ENCODE results near the gene TRIM26. TPM values are rescaled to one million over a fixed set of nuclear protein-coding genes. Genes with fewer than 3 reads are reported as not detected.
A peak's percentile ranks its signal among the peaks of the same experiment; 100 is the strongest.

The TRIM26 gene
- total and polyA plus RNA-seq, 2 experiments from 2014 or later: 11.0 to 38.0 TPM

DNA sequence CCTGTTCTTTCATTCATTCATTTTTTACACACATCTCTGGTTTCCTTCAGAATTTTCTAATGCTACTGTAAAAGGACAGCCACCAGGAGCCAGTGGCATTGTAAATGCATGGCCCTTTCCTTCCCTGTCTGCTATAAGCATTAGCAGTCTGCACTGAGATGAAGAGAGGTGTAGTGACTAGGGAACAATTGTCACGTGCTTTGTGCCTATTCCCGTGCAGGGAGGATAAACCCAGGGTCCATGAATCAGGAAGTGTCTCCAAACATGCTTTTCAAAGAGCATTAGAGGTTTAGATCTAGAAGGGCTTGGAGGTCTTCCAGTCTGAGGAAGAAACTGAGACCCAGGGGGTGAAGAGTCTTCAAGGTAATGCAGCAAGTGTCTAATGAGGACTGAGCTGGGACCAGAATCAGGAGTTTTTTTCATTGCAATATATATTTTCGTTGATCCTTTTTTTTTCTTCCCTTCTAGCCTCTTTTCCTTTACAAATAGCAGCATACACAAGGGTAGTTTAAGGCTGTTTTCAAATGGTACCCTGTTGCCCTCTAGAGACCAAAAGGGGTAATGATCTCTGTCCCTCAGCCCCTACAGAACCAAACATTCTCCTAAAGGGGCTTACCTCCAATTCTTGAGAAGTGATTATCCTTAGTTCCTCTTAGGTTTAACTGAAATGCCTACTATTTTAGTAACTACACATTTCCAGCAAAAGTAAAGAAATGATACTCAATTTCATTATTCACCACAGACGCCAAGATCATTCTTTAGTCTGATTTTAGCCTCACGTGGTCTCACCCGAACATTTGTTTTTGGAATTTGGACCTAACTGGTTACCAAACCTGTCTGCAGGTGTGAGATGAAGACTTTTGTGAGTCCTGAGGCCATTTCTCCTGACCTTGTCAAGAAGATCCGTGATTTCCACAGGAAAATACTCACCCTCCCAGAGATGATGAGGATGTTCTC lies 43.3 kb downstream of the TRIM26 start:
- Mint-ChIP-seq H3K27ac (no peak overlapping the region), H3K4me1 (peaks cover 9% of the 10 kb centered on the region; the same call in 2 of the 3 replicates), H3K36me3 (ENCODE audit: low read depth) (no peaks in the 10 kb centered on the region), H3K4me3 (no peak overlapping the region), H3K9me3 (no peaks in the 10 kb centered on the region), H3K27me3 (ENCODE audit: insufficient read depth, low read depth, poor library complexity) (peaks cover 37% of the 10 kb centered on the region)
- Histone ChIP-seq H3K36me3 (ENCODE audit: insufficient read depth) (no peaks in the 10 kb centered on the region), H3K4me3 (no peak overlapping the region), H3K27me3 (ENCODE audit: insufficient read depth) (peaks cover 53% of the 10 kb centered on the region), H3K27ac (ENCODE audit: low read depth) (no peak overlapping the region), H3K9me2 (ENCODE audit: insufficient read depth) (no peaks in the 10 kb centered on the region), H3K79me2 (replicated peaks; ENCODE audit: insufficient read depth) (no peaks in the 10 kb centered on the region), H3K4me1 (ENCODE audit: insufficient read depth) (no peaks in the 10 kb centered on the region), H2AFZ (no peak overlapping the region), H3K4me2 (no peak overlapping the region), H4K20me1 (replicated peaks; ENCODE audit: insufficient read depth) (no peaks in the 10 kb centered on the region), H3F3A (replicated peaks; ENCODE audit: low read depth) (0 out of 2 replicates have a peak, but pooled peaks cover 4% of the 10 kb centered on the region)
- peak; percentile 81 to 84 for TF ChIP-seq CTCF (conservative IDR thresholded peaks at IDR 0.05; ENCODE audit: low read depth in 2 of 2)
- no peak for TF ChIP-seq ZNF114 (CRISPR knock-in tag; IDR thresholded peaks at IDR 0.05)
- peak; percentile 72 for ATAC-seq
- peak; percentile 83 for DNase-seq (ENCODE audit: low spot score)

GRCh38 chr6:30168741-30169140 lies 44.5 kb downstream of the TRIM26 start:
- Histone ChIP-seq H3K27ac (ENCODE audit: low read depth) (no peak overlapping the region), H3K4me2 (no peak overlapping the region), H3K4me3 (no peak overlapping the region), H3K27me3 (ENCODE audit: insufficient read depth) (peaks cover 41% of the 10 kb centered on the region), H3K79me2 (replicated peaks; ENCODE audit: insufficient read depth) (no peaks in the 10 kb centered on the region), H3K4me1 (ENCODE audit: insufficient read depth) (no peaks in the 10 kb centered on the region), H3K9me2 (ENCODE audit: insufficient read depth) (no peaks in the 10 kb centered on the region), H4K20me1 (replicated peaks; ENCODE audit: insufficient read depth) (no peaks in the 10 kb centered on the region), H2AFZ (no peak overlapping the region), H3K36me3 (ENCODE audit: insufficient read depth) (no peaks in the 10 kb centered on the region), H3F3A (replicated peaks; ENCODE audit: low read depth) (0 out of 2 replicates have a peak, but pooled peaks cover 4% of the 10 kb centered on the region)
- Mint-ChIP-seq H3K9me3 (no peaks in the 10 kb centered on the region), H3K36me3 (ENCODE audit: low read depth) (no peaks in the 10 kb centered on the region), H3K4me1 (peaks cover 7% of the 10 kb centered on the region), H3K4me3 (no peak overlapping the region), H3K27ac (no peak overlapping the region), H3K27me3 (ENCODE audit: insufficient read depth, low read depth, poor library complexity) (peaks cover 35% of the 10 kb centered on the region)
- DNase-seq (ENCODE audit: low spot score): no peak
- ATAC-seq: no peak
- TF ChIP-seq CTCF (conservative IDR thresholded peaks at IDR 0.05; ENCODE audit: low read depth in 2 of 2) (no peak), CREB1 (CRISPR knock-in tag; IDR thresholded peaks at IDR 0.05; ENCODE audit: low read depth) (no peak)
- TF ChIP-seq, protein P1, sequence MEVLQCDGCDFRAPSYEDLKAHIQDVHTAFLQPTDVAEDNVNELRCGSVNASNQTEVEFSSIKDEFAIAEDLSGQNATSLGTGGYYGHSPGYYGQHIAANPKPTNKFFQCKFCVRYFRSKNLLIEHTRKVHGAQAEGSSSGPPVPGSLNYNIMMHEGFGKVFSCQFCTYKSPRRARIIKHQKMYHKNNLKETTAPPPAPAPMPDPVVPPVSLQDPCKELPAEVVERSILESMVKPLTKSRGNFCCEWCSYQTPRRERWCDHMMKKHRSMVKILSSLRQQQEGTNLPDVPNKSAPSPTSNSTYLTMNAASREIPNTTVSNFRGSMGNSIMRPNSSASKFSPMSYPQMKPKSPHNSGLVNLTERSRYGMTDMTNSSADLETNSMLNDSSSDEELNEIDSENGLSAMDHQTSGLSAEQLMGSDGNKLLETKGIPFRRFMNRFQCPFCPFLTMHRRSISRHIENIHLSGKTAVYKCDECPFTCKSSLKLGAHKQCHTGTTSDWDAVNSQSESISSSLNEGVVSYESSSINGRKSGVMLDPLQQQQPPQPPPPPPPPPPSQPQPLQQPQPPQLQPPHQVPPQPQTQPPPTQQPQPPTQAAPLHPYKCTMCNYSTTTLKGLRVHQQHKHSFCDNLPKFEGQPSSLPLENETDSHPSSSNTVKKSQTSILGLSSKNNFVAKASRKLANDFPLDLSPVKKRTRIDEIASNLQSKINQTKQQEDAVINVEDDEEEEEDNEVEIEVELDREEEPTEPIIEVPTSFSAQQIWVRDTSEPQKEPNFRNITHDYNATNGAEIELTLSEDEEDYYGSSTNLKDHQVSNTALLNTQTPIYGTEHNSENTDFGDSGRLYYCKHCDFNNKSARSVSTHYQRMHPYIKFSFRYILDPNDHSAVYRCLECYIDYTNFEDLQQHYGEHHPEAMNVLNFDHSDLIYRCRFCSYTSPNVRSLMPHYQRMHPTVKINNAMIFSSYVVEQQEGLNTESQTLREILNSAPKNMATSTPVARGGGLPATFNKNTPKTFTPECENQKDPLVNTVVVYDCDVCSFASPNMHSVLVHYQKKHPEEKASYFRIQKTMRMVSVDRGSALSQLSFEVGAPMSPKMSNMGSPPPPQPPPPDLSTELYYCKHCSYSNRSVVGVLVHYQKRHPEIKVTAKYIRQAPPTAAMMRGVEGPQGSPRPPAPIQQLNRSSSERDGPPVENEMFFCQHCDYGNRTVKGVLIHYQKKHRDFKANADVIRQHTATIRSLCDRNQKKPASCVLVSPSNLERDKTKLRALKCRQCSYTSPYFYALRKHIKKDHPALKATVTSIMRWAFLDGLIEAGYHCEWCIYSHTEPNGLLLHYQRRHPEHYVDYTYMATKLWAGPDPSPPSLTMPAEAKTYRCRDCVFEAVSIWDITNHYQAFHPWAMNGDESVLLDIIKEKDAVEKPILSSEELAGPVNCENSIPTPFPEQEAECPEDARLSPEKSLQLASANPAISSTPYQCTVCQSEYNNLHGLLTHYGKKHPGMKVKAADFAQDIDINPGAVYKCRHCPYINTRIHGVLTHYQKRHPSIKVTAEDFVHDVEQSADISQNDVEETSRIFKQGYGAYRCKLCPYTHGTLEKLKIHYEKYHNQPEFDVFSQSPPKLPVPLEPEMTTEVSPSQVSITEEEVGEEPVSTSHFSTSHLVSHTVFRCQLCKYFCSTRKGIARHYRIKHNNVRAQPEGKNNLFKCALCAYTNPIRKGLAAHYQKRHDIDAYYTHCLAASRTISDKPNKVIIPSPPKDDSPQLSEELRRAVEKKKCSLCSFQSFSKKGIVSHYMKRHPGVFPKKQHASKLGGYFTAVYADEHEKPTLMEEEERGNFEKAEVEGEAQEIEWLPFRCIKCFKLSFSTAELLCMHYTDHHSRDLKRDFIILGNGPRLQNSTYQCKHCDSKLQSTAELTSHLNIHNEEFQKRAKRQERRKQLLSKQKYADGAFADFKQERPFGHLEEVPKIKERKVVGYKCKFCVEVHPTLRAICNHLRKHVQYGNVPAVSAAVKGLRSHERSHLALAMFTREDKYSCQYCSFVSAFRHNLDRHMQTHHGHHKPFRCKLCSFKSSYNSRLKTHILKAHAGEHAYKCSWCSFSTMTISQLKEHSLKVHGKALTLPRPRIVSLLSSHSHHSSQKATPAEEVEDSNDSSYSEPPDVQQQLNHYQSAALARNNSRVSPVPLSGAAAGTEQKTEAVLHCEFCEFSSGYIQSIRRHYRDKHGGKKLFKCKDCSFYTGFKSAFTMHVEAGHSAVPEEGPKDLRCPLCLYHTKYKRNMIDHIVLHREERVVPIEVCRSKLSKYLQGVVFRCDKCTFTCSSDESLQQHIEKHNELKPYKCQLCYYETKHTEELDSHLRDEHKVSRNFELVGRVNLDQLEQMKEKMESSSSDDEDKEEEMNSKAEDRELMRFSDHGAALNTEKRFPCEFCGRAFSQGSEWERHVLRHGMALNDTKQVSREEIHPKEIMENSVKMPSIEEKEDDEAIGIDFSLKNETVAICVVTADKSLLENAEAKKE (CRISPR knock-in tag; IDR thresholded peaks at IDR 0.05): no peak
- TF ChIP-seq, protein P2, sequence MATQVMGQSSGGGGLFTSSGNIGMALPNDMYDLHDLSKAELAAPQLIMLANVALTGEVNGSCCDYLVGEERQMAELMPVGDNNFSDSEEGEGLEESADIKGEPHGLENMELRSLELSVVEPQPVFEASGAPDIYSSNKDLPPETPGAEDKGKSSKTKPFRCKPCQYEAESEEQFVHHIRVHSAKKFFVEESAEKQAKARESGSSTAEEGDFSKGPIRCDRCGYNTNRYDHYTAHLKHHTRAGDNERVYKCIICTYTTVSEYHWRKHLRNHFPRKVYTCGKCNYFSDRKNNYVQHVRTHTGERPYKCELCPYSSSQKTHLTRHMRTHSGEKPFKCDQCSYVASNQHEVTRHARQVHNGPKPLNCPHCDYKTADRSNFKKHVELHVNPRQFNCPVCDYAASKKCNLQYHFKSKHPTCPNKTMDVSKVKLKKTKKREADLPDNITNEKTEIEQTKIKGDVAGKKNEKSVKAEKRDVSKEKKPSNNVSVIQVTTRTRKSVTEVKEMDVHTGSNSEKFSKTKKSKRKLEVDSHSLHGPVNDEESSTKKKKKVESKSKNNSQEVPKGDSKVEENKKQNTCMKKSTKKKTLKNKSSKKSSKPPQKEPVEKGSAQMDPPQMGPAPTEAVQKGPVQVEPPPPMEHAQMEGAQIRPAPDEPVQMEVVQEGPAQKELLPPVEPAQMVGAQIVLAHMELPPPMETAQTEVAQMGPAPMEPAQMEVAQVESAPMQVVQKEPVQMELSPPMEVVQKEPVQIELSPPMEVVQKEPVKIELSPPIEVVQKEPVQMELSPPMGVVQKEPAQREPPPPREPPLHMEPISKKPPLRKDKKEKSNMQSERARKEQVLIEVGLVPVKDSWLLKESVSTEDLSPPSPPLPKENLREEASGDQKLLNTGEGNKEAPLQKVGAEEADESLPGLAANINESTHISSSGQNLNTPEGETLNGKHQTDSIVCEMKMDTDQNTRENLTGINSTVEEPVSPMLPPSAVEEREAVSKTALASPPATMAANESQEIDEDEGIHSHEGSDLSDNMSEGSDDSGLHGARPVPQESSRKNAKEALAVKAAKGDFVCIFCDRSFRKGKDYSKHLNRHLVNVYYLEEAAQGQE (IDR thresholded peaks at IDR 0.05; ENCODE audit: unreplicated experiment): no peak

Measured in GM23338 (cell line).